GM12892 (cell line): ENCODE results near the gene IRF2.

Experiments used
- DNase-seq: peaks from one replicate; pipeline ENCODE4 v3.0.0; 2011; ENCODE audit not compliant: insufficient read length
- FAIRE-seq: peaks from 2 replicates; lab custom pipeline; 2011; peaks lifted over from hg19 to GRCh38; lab: Jason Lieb, UNC
- POLR2A ChIP-seq: IDR thresholded peaks from 2 replicates; pipeline ENCODE4 v1.6.1; 2011; ENCODE audit warnings: low read depth, low read length, control low read depth
- POLR2AphosphoS5 ChIP-seq: IDR thresholded peaks from 2 replicates; pipeline ENCODE4 v1.6.1; 2011; ENCODE audit warnings: low read depth, low read length, control low read depth
- TAF1 ChIP-seq: IDR thresholded peaks from 2 replicates; pipeline ENCODE4 v1.6.1; 2011; ENCODE audit warnings: low read depth, mild to moderate bottlenecking, control low read depth, low read length, borderline replicate concordance

The IRF2 gene

GRCh38 chr4:184423003-184423686, 51.2 kb downstream of the IRF2 start:
- TF ChIP-seq POLR2A = no peak
- DNase-seq (no peak), FAIRE-seq (peak; percentile 76)

- DNase-seq = no peak
- FAIRE-seq = no peak
- no peak for TF ChIP-seq POLR2AphosphoS5
- no peak for TF ChIP-seq TAF1
- TF ChIP-seq POLR2A = no peak
These were observed 52.0 kb downstream of the IRF2 start for GRCh38 chr4:184422378-184422777.

GRCh38 chr4:184421533-184422155, 52.7 kb downstream of the IRF2 start:
- no peak for TF ChIP-seq POLR2A
- no peak for TF ChIP-seq POLR2AphosphoS5
- no peak for TF ChIP-seq TAF1
- no peak for DNase-seq
- FAIRE-seq = peak; percentile 82

GRCh38 chr4:184420881-184421416, 53.4 kb downstream of the IRF2 start:
- no peak for TF ChIP-seq POLR2AphosphoS5
- TF ChIP-seq POLR2A = no peak
- TF ChIP-seq TAF1 = no peak
- peak; percentile 92 for FAIRE-seq
- DNase-seq = no peak

- FAIRE-seq (no peak), DNase-seq (no peak)
- TF ChIP-seq POLR2AphosphoS5 (no peak), TAF1 (no peak), POLR2A (no peak)
These were observed 53.9 kb downstream of the IRF2 start for GRCh38 chr4:184420402-184420801.

- FAIRE-seq = no peak
- DNase-seq = no peak
- TF ChIP-seq POLR2A (no peak), POLR2AphosphoS5 (no peak)
These were observed 54.4 kb downstream of the IRF2 start for GRCh38 chr4:184419976-184420375.

GRCh38 chr4:184417802-184418511, 56.4 kb downstream of the IRF2 start:
- TF ChIP-seq POLR2A (no peak), POLR2AphosphoS5 (no peak), TAF1 (no peak)
- DNase-seq (no peak), FAIRE-seq (peak; percentile 87)

- no peak for DNase-seq
- TF ChIP-seq POLR2A (no peak), POLR2AphosphoS5 (peak; percentile 36; the same call in 1 of the 2 replicates), TAF1 (no peak)
- FAIRE-seq = no peak
These were observed 57.2 kb downstream of the IRF2 start for GRCh38 chr4:184416913-184417734.

- FAIRE-seq (no peak), DNase-seq (no peak)
- no peak for TF ChIP-seq POLR2A
These were observed 59.3 kb downstream of the IRF2 start for GRCh38 chr4:184415071-184415470.

GRCh38 chr4:184413261-184414046, 60.9 kb downstream of the IRF2 start:
- DNase-seq (no peak), FAIRE-seq (no peak)
- no peak for TF ChIP-seq TAF1

GRCh38 chr4:184410748-184411147, 63.6 kb downstream of the IRF2 start:
- TF ChIP-seq TAF1 (no peak), POLR2A (no peak), POLR2AphosphoS5 (no peak)
- FAIRE-seq (no peak), DNase-seq (no peak)
